Measurements from ENCODE around the gene CDK16. TPM values are rescaled to one million over a fixed set of nuclear protein-coding genes. Genes with fewer than 3 reads are reported as not detected.

The CDK16 gene
- total and polyA plus RNA-seq, 2 of the 4 experiments (the other 2 are of a cell fraction): 85.3 to 106 TPM

- Histone ChIP-seq H3K23ac (ENCODE audit: low read depth, low read length) (no peak overlapping the region), H3K18ac (ENCODE audit: low read depth, low read length) (no peak overlapping the region), H3K27ac (ENCODE audit: insufficient read depth, low read length) (no peak overlapping the region), H2BK5ac (ENCODE audit: low read depth, low read length, poor library complexity, severe bottlenecking) (no peak overlapping the region), H2BK120ac (ENCODE audit: low read depth, low read length) (no peak overlapping the region), H3K79me1 (ENCODE audit: low read depth in 1 of 2, low read length in 2 of 2) (peaks cover 39 to 58% of the 10 kb centered on the region in 2 experiments), H3K9ac (ENCODE audit: low read depth, low read length) (no peak overlapping the region), H3K36me3 (ENCODE audit: control insufficient read depth, insufficient read depth, low read length) (peaks cover 89% of the 10 kb centered on the region), H3K4me3 (ENCODE audit: insufficient read depth, low read depth, low read length) (no peak overlapping the region), H2AK5ac (ENCODE audit: low read depth, low read length) (no peak overlapping the region), H2AK9ac (replicated peaks; ENCODE audit: low read depth, low read length, poor library complexity) (no peak overlapping the region), H3K4me2 (ENCODE audit: low read depth, low read length) (no peak overlapping the region), H4K20me1 (ENCODE audit: insufficient read depth, low read length) (peaks cover 64% of the 10 kb centered on the region), H4K91ac (ENCODE audit: insufficient read depth, low read depth, low read length) (no peak overlapping the region), H3K56ac (ENCODE audit: extremely low read depth, insufficient read depth, low read length) (no peak overlapping the region), H3K9me3 (ENCODE audit: control insufficient read depth, insufficient read depth, low read length) (no peaks in the 10 kb centered on the region), H3K9me1 (ENCODE audit: insufficient read depth, low read length) (0 out of 2 replicates have a peak, but pooled peaks cover 5% of the 10 kb centered on the region), H2AFZ (replicated peaks; ENCODE audit: low read length, poor library complexity) (no peak overlapping the region), H3K4me1 (ENCODE audit: control insufficient read depth, insufficient read depth, low read length) (peaks cover 3% of the 10 kb centered on the region; the same call in 1 of the 2 replicates), H3K14ac (replicated peaks; ENCODE audit: low read depth, low read length) (no peak overlapping the region), H2BK15ac (ENCODE audit: low read depth, low read length) (no peak overlapping the region), H3K4ac (ENCODE audit: low read depth, low read length) (no peak overlapping the region), H3K27me3 (ENCODE audit: control insufficient read depth, insufficient read depth, low read length) (no peaks in the 10 kb centered on the region; the same call in 1 of the 2 replicates), H4K5ac (ENCODE audit: low read depth, low read length) (no peak overlapping the region), H4K8ac (ENCODE audit: low read depth in 2 of 2, low read length in 2 of 2) (no peak overlapping the region), H2BK20ac (ENCODE audit: low read depth, low read length) (no peak overlapping the region)
- DNase-seq (no peak), ATAC-seq (ENCODE audit: low read depth) (no peak)
- TF ChIP-seq FOS (IDR thresholded peaks at IDR 0.05; ENCODE audit: low read depth, low read length) (no peak), RAD21 (IDR thresholded peaks at IDR 0.05; ENCODE audit: low read length) (no peak), CHD1 (IDR thresholded peaks at IDR 0.05; ENCODE audit: low read depth, low read length) (no peak), BHLHE40 (IDR thresholded peaks at IDR 0.05; ENCODE audit: low read depth, low read length) (no peak), SMC3 (IDR thresholded peaks at IDR 0.05; ENCODE audit: low read depth, low read length) (no peak), RFX5 (IDR thresholded peaks at IDR 0.05; ENCODE audit: low read depth, low read length) (no peak), ELK1 (IDR thresholded peaks at IDR 0.05; ENCODE audit: borderline replicate concordance, low read depth, low read length) (no peak), POLR2A (IDR thresholded peaks at IDR 0.05; ENCODE audit: low read depth, low read length) (no peak), USF2 (IDR thresholded peaks at IDR 0.05; ENCODE audit: low read depth, low read length) (no peak), CEBPB (IDR thresholded peaks at IDR 0.05; ENCODE audit: low read depth, low read length) (no peak), RCOR1 (IDR thresholded peaks at IDR 0.05; ENCODE audit: insufficient replicate concordance, low read length) (no peak), NFE2L2 (IDR thresholded peaks at IDR 0.05; ENCODE audit: low read depth, low read length) (no peak), MAFK (IDR thresholded peaks at IDR 0.05; ENCODE audit: low read depth, low read length) (no peak), MXI1 (IDR thresholded peaks at IDR 0.05; ENCODE audit: borderline replicate concordance, low read depth, low read length) (no peak), MAZ (IDR thresholded peaks at IDR 0.05; ENCODE audit: borderline replicate concordance, low read depth, low read length) (no peak), CTCF (conservative IDR thresholded peaks at IDR 0.05; ENCODE audit: low read depth, low read length) (no peak)
- in situ Hi-C loops (cut with MboI; ENCODE audit: low sequenced_read_pairs) (loop anchor here (25.0 kb wide), 1 partner anchor 434 kb away; the partner anchor contains the start of gene CFP), intact Hi-C loops (cut with micrococcal nuclease) (no loop called here), dilution Hi-C loops (cut with HindIII; ENCODE audit: low sequenced_read_pairs, unreplicated experiment) (no loop called here)
- POLR2A ChIA-PET (ENCODE audit: unreplicated experiment): no interaction called here
- TSS peak; percentile 67 for BruUV-seq (replicated peaks)
- 100% methylated on average over 2 of the region's 4 CpGs; no CpG with 5 or more reads in 1 of the 2 experiments for WGBS, 2 experiments (ENCODE audit: extremely low coverage in 2 of 2, insufficient read length in 1 of 2)
- CTCF ChIA-PET: no interaction called here
Observed at GRCh38 chrX:47202877-47203276, 15.6 kb upstream of the CDK16 start.
